Hepatic stellate cell (primary cell): Measurements from ENCODE around the gene RNF32.
"Not testable (repeated sequence)": the region's sequence is repeated elsewhere in the genome, so short reads cannot be mapped to it uniquely, and the experiment has no call there.

ENCODE experiments used
- DNase-seq: peaks from one replicate; pipeline ENCODE4 v3.0.0; 2011; ENCODE audit warnings: low spot score

The RNF32 gene

GRCh38 chr7:156642306-156643045 is 1.9 kb downstream of the RNF32 start:
- DNase-seq: no peak

- not testable (repeated sequence) for DNase-seq
These were observed 6.8 kb downstream of the RNF32 start for GRCh38 chr7:156647330-156647729.

- DNase-seq: no peak
These were observed 9.5 kb downstream of the RNF32 start for GRCh38 chr7:156650042-156650441.

- no peak for DNase-seq
These were observed 10.9 kb downstream of the RNF32 start for GRCh38 chr7:156651474-156651873.

GRCh38 chr7:156652886-156653568 is 12.5 kb downstream of the RNF32 start:
- no peak for DNase-seq

- DNase-seq: no peak
These were observed 14.1 kb downstream of the RNF32 start for GRCh38 chr7:156654511-156655234.

GRCh38 chr7:156655251-156655650 is 14.7 kb downstream of the RNF32 start:
- no peak for DNase-seq

GRCh38 chr7:156655983-156656382 is 15.4 kb downstream of the RNF32 start:
- no peak for DNase-seq

- DNase-seq: no peak
These were observed 16.0 kb downstream of the RNF32 start for GRCh38 chr7:156656598-156656997.

GRCh38 chr7:156657681-156658080 is 17.1 kb downstream of the RNF32 start:
- no peak for DNase-seq

- DNase-seq: no peak
These were observed 18.6 kb downstream of the RNF32 start for GRCh38 chr7:156659203-156659602.

- no peak for DNase-seq
These were observed 19.4 kb downstream of the RNF32 start for GRCh38 chr7:156659961-156660360.

GRCh38 chr7:156661637-156662036 is 21.1 kb downstream of the RNF32 start:
- no peak for DNase-seq

- DNase-seq: no peak
These were observed 21.7 kb downstream of the RNF32 start for GRCh38 chr7:156662277-156662676.

- DNase-seq: no peak
These were observed 24.5 kb downstream of the RNF32 start for GRCh38 chr7:156665101-156665500.

- DNase-seq: no peak
These were observed 26.0 kb downstream of the RNF32 start for GRCh38 chr7:156666368-156667109.

- DNase-seq: no peak
These were observed 26.5 kb downstream of the RNF32 start for GRCh38 chr7:156667110-156667426.

GRCh38 chr7:156668130-156668741 is 27.7 kb downstream of the RNF32 start:
- DNase-seq: no peak

GRCh38 chr7:156669035-156669828 is 28.7 kb downstream of the RNF32 start:
- no peak for DNase-seq

GRCh38 chr7:156673454-156673853 is 32.9 kb downstream of the RNF32 start:
- DNase-seq: no peak

GRCh38 chr7:156673902-156674301 is 33.3 kb downstream of the RNF32 start:
- DNase-seq: no peak
